GM21737 (cell line): ENCODE data around the gene FAAP20.

Source experiments
- ATAC-seq: cut with Tn5 transposase; IDR thresholded peaks from one replicate; pipeline ENCODE4 v1.9.1; 2021; ENCODE audit warnings: mild to moderate bottlenecking, moderate library complexity; ENCODE audit not compliant: unreplicated experiment

Gene FAAP20

GRCh38 chr1:2212532-2213491 is 18.2 kb upstream of the FAAP20 start:
- ATAC-seq: no peak

GRCh38 chr1:2212274-2212531 is 17.6 kb upstream of the FAAP20 start:
- no peak for ATAC-seq

GRCh38 chr1:2210786-2211185 is 16.2 kb upstream of the FAAP20 start:
- ATAC-seq: no peak

DNA sequence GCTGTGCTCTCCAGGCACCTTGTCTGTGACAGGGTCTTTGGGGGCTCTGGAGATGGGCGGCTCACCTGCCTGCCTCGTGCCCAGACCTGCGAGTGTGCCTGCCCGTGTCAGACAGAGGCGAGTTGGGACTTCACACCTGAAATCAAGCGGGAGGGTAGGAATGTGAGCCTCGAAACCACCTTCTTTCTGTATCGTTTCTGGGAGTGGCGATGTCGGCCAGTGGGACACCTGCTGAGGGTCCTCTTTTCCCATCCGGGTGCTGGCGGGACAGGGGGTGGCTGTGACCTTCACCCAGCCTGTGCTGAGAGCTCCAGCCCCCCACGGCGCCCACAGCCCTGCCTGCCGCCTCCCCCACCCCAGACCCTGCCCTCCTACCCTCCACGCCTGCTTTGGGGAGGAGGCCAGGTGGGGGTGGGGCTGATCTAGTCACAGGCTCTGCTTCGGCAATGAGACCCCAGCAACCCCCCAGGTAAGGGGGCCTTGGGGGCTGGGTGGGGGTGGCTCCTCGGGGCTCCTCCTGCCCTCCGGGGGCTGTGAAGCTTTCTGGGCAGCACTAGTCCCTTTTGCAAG is 15.6 kb upstream of the FAAP20 start:
- ATAC-seq: no peak

DNA sequence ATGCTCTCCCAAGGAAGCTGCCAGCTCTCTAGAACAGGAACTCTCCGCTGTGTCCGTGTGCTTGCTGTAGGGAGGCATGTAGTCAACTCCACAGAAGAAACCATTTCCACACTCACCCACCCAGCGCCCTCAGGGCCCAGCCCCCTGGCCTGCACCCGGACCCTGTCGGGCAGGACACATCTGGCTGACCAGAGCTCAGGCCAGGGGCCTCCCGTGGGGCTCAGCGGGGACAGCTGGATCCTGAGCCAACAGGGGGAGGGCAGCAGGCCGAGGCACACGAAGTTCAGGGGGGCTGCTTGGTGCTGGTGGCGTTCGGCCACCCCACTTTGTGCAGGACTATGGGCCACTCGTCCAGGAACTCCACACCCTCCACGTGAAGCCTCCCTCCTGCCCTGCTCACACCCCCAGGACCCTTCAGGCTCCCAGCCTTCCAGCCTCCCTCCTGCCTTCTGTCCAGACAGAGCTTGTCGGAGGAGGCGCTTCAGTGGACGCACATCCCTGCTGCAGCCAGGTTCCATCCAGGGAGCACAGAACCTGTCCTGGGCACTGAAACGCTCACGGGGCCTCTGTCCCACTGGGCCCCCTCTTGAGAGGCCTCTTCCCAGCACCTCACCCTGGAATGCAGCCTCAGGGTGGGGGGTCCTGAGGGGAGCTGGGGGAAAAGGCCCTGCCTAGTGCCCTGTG is 15.0 kb upstream of the FAAP20 start:
- no peak for ATAC-seq

DNA sequence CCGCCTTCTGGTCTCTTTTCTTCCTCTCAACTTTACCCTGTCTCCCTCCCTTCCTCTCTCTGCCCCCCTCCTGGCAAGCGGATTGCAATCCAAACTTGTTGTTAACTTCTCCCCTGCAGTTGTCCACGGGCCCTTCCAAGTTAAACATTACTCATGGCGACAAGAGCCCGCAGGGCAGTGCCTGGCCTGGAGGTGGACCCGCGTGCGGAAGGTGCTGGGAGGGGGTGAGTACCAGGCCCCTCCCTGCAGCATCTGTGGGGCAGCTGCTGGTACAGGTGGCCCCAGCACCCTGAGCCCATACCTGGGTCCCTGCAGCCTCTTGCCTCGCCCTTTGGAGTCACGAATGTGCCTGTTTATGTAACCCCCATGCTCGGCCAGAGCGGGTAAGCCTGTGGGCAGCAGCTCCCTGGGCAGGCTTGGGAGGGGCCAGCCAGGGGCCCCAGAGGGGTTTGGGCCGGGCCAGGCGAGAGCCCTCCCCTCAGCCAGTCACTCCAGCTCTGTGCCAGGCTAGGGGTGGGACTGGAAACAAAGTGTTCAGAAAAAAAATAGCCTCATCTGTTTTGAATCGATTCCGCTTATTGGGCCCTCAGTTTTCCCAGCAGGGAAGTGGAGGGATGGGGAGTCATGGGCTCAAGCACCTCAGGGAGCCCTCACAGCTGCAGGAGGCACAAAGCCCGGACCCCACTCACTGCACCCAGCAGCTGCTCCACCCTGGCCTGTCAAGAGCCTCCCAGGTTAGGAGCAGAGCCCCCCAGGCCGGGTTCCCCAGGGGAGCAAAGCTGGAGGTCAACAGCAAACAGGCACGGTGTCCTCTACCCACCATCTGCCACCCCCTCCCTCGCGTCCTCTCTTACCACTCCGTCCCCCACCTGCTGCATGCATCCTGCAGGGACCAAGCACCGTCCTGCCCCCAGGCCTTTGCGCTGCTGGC is 14.0 kb upstream of the FAAP20 start:
- ATAC-seq: no peak

- ATAC-seq: no peak
These were observed 12.4 kb upstream of the FAAP20 start for GRCh38 chr1:2206813-2207487.

DNA sequence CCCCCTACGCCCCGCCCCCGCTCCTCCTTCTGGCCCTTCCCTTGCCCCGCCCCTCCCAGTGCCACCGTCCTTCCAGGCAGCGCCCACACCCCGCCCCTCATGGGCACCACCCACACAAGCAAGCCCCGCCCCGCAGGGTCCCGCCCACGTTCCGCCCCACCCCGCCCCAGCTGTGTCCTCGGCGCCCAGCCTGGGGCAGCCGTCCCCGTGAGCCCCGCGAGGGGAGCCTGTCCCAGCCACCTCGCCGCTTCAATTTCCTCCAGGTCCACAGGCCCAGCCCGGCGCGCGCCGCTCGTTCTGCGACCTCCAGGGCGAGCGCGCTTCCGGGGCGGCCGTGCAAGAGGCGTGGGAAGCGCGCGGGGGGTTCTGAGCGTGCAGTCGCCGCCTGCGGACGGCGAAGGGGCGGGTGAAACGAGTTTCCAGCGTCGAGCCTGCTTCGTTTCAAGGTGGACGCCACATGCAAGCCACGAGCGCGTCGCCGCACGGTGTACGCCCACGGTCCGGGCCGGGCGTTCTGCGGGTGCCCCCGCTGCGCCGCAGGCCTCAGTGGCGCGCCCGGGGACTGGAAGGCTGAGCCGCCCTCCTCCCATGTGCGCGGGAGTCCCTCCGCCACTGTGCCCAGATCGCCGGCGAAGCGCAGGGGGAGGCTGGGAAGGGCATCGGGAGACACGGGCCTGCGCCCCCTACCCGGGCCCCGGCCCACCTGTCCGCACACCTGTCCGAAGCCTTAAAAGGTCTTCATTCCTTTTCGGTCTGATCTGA is 10.8 kb upstream of the FAAP20 start:
- ATAC-seq: peak; percentile 51

DNA sequence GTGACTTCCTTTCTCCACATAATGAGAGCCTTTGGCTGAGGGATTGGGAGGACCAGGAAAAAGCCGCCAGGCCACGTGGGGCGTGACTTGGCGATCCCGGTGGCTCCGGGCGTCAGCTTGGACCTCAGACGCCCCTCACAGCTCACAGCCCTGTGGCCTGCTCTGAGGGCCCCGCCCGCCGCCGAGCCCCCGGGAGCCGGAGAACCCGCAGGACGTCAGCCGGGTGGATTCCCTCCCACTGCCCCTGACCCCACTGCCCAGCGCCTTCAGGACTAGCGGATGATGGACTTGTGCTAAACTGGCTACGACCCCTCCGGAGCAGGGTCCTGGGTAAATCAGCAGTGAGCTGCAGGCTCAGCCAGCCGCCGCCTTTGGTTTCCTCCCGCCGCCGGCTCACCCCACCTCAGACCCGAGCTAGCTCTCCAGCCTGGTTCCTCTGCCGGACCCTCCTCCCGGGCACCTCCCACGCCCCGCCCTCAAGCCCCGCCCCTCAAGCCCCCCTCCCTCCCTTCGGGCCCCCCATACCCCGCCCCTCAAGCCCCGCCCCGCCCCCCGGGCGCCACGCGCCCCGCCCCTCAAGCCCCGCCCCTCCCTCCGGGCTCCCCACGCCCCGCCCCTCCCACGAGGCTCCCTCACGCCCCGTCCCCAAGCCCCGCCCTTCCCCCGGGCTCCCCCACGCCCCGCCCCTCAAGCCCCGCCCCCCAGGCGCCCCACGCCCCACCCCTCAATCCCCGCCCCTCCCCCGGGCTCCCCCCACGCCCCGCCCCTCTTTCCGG is 10.0 kb upstream of the FAAP20 start:
- peak; percentile 33 for ATAC-seq

DNA sequence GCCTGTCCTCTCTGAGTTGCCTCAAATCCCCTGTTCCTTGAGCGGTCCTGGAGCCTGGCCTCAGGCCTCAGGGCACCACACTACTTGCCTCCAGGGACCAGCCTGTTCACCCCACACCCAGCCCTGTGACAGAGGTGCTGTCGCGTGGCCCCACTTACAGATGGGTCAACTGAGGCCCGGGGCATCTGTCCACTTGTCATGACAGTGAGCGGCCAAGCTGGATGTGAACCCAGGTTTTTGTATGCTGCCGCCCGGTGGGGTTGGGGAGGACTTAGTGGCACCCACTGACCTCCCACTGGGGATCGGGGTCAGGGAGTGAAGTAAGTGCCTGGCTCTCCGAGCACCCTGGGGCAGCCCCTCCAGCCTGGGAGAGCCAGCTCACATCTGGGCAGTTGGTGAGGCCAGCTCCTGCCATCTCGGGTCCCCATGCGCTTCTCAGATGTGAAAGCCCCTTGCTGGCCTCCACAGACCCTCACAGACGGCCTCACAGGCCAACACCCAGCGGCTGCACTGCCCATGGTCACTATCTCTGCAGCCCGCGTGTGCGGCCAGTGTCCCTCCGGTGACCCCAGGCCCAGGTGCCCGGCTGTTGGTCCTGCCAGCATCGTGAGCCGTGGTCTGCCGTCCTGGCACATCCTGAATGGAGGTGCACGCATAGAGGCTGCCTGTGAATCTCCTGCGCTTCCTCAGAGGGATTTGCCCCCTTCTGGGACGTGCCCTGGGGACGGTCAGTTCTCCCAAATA is 9.3 kb upstream of the FAAP20 start:
- no peak for ATAC-seq

DNA sequence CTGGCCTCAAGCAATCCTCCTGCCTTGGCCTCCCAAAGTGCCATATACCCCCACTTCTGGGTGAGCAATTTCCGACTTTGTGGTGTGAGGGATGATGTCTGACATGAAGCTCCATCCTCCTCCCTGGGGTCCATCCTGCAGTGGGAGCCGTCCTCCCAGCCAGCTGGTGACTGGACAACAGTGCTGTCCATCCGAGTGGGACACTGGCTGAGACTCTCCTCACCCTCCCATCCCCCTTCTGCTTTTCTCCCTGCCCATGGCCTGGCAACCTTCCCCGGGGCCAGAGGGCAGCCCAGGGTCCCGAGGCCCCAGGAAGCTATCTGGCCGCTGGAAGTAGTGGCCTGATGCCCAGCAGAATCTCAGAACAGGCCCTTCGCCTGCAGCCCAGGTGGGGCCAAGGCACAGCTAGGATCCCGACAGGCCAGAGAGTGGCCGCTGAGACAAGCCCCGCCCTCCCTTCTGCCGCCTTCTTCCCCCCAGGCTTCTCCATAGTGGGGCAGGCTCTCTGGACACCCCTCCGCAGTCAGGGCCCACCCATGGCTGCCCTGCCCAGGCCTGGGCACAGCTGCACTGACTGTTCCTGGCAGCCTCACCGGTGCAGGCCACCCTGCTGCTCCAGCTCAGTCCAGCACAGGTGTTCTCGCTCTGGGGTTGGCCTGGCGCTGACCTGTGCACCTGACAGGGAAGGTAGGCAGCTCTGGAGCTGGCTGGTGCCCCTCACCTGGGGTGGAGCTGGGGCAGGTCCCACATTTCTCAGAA is 8.4 kb upstream of the FAAP20 start:
- ATAC-seq: no peak

GRCh38 chr1:2202008-2202575 is 7.5 kb upstream of the FAAP20 start:
- ATAC-seq: no peak

GRCh38 chr1:2201062-2201461 is 6.5 kb upstream of the FAAP20 start:
- no peak for ATAC-seq

DNA sequence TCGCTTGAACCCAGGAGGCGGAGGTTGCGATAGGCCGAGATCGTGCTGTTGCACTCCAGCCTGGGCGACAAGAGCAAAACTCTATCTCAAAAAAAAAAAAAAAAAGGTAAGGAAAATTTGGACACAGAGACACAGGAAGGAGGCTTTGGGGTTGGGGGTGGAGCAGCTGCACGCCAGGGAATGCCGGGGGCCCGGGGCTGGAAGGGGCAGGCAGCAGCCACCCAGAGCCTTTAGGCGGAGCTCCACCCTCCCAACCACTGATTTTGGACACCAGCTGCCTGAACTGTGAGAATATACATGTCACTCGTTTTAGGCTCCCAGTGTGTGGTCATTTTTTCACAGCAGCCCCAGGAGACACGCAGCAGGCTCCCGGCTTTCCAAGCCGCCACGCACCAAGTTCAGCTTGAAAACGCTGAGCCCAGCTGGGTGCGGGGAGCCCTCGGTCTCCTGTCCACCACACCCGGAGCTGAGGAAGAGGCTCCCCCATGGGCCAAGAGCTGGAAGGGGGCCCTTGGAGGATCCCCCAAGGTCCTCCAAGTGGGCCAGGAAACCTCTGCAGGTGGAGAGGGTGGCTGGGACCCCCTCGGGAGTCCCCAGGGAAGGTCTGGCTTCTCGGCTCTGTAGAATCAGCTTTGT is 5.9 kb upstream of the FAAP20 start:
- no peak for ATAC-seq

- ATAC-seq: no peak
These were observed 4.7 kb upstream of the FAAP20 start for GRCh38 chr1:2199042-2199810.

GRCh38 chr1:2198571-2198970 is 4.0 kb upstream of the FAAP20 start:
- no peak for ATAC-seq
